HS-5 (cell line): ENCODE measurements around the gene SELENOO.
"Not testable (repeated sequence)": the region's sequence is repeated elsewhere in the genome, so short reads cannot be mapped to it uniquely, and the experiment has no call there.

Source experiments
- DNase-seq: peaks from one replicate; pipeline ENCODE4 v3.0.0-alpha.2; 2012; ENCODE audit warnings: low read depth

Gene SELENOO

DNA sequence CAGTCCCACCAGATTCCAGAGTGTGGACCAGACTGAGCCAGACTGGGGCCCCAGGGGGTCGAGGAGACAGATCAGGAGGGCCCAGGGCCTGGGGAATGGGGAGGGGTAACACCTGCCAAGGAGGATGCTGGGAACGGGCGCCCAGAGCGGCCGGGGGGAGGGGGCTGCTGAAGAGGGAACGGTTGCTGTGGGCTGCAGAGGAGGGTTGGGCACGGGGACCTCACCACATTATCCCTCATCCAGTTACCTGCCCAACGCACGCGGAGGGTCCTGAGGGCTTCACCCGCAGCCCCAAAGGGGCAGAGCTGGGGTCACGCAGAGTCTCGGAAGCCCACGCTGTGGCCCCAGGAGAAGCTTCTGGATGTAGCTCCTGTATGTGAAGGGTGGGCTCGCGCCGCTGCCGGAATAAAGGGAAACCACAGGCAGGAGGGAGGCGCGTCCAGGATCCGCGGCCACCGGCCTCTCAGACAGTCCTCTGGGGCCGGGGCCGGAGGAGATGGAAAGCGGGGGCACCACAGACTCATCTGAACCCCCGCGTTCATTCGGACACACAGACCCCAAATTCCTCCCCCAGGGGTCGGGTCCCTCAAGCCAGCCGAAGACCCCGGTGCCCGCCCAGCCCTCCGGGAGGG, 866 bp upstream of the SELENOO start:
- DNase-seq, result no peak

DNA sequence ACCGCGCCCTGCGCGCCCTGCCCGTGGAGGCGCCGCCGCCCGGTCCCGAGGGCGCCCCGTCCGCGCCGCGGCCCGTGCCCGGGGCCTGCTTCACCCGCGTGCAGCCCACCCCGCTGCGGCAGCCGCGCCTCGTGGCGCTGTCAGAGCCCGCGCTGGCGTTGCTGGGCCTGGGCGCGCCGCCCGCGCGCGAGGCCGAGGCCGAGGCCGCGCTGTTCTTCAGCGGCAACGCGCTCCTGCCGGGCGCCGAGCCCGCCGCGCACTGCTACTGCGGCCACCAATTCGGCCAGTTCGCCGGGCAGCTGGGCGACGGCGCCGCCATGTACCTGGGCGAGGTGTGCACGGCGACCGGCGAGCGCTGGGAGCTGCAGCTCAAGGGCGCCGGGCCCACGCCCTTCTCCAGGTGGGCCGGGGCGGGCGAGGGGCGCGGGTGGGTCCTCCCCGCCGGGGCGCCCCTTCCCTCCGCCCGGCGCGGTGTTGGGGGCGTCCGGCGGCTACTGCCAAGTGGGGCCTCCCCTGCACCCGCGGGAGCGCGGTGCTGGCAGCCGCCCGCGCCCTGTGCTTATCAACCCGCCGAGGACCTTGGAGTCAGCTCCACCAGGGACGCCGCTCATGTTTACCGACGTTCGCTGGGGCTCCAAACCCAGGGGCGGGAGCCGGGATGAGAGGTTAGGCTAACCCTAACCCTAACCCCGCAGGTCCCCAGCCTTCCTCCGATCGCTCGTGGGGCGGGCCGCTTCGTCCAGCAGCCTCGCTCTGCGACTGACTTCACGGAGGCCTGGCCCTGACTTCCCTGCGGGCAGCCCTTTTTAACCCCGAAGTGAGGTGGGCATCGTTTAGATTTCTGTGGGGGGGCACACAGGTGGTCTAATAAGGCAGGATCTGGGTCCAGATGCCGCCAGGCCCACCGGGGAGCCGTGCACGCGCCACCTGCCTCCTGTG, 649 bp downstream of the SELENOO start:
- no peak for DNase-seq

DNA sequence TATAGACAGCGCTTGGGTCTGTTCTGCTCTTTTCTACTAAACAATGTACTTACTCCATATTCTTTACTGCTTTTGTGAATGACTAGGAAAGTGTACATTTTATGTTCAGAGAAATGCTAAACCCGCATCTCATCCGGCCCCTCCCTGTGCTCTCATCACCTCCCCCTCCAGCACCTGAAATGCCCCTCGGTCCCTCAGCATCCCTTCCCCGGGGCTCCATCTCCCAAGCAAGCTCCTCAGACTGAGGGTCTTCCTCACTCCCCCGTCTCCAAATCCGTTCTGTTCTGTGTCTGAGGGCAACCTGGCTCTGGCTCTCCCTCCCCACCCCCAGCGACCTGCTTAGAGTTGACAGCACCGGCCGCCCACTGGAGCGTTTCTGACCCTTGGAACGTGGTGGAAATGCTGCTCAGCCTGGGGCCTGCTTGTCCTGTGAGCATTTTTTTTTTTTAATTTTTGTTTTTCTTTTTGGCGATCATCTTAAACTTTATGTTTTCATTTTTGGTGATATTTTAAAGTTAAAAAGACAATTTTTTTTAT, 1.4 kb downstream of the SELENOO start:
- DNase-seq, result no peak

DNA sequence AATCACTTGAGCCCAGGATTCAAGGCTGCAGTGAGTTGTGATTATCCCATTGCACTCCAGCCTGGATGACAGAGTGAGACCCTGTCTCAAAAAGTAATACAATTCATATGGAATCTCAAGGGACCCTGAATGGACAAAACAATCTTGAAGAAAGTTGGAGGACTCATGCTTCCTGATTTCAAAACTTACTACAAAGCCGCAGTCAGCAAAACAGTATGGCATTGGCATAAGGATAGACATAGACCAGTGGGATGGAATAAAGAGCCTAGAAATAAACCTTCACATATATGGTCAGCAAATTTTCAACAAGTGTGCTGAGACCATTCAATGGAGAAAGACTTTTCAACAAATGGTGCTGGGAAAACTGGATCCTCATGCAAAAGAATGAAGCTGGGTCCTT, 2.5 kb downstream of the SELENOO start:
- no peak for DNase-seq

GRCh38 chr22:50204571-50204970, 3.8 kb downstream of the SELENOO start:
- DNase-seq, result no peak

- not testable (repeated sequence) for DNase-seq
Observed at GRCh38 chr22:50204998-50205397, 4.2 kb downstream of the SELENOO start.

DNA sequence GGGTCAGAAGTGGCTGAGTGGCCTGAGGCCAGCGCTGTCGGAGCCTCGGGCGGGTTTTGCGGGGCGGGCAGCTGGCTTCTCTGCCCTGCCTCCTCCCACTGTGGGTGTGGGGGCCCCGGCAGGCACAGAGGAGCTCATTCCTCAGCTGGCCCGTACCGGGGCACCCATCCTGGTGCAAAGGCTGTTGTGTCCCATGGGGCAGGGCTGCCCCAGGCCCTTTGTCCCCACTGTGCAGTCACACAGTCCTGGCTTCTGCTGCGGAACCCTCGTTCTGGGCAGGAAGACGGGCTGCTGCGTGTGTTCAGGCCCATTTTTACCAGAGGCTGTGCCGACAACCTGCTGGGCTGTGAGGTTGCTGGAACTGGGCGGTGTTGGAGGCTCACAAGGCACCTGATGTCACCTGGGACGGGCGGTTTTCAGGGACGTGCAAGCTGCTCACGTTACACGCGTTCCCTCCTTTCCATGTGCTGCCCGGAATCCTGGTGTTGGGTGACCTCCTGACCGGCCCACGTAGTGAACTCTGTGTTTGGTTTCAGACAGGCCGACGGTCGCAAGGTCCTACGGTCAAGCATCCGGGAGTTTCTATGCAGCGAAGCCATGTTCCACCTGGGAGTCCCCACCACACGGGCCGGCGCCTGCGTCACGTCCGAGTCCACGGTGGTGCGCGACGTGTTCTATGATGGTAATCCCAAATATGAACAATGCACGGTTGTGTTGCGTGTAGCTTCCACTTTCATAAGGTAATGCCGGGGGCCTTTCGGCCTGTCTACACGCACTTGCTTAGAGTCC, 5.2 kb downstream of the SELENOO start:
- no peak for DNase-seq

GRCh38 chr22:50206599-50206998, 5.8 kb downstream of the SELENOO start:
- DNase-seq, result no peak

- DNase-seq, result no peak
Observed at GRCh38 chr22:50207383-50208140, 6.8 kb downstream of the SELENOO start.

DNA sequence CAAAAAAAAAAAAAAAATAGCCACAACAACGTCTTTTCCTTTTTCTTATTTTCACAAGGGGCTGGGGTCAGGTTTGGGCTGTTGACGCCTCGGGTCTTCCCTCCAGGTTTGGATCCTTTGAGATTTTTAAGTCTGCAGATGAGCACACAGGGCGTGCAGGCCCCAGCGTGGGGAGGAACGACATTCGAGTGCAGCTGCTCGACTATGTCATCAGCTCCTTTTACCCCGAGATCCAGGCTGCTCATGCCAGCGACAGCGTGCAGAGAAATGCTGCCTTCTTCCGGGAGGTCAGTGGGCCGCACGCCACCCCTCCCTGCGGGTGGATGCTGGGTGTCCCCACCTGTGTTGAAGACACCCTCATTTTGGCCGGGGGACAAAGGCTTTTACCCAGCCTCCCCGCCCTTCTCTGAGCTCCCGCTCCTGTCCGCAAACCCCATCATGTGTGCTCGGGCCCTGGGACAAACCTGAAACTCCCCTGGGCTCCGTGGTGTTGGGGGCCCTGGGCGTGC, 7.7 kb downstream of the SELENOO start:
- DNase-seq, result no peak

- no peak for DNase-seq
Observed at GRCh38 chr22:50208939-50209892, 8.4 kb downstream of the SELENOO start.

DNA sequence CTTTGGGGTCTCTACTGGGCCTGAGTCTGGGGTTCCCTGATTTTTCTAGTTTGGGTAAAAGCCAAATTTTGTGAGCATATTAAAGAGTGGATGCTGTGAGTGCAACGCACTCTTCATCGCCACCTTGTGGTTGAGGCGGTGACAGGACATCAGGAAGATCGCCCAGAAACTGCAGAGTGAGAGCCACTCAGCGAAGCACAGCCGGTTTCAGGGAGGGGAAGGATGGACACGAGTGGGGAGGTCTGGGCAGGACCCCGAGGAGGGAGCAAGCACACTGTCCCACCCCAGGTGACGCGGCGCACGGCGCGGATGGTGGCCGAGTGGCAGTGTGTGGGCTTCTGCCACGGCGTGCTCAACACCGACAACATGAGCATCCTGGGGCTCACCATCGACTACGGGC, 9.1 kb downstream of the SELENOO start:
- peak; percentile 19 for DNase-seq

DNA sequence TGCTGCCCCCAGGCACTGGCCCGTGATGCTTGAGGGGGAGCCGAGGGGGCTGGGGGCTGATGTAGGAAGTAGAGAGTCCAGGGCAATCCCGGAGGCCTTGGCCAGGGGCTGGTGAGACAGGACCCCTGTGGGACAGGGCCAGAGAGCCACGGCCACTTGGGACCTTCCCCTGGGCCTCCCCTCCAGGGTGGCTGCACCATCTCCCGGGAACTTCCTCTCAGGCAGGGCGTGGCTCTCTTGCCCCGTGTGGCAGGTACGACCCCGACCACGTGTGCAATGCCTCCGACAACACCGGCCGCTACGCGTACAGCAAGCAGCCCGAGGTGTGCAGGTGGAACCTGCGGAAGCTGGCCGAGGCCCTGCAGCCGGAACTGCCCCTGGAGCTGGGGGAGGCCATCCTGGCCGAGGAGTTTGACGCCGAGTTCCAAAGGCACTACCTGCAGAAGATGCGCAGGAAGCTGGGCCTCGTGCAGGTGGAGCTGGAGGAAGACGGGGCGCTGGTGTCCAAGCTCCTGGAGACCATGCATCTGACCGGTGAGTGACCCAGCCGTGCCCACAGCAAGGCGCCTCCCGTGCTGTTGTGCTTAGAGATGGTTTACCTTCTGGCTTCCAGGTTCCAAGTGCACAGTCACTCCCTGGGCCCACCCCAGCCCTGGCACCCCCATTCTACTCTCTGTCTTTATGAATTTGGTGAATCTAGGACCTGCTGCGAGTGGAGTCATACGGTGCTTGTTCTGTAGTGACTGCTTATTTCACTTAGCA, 9.7 kb downstream of the SELENOO start:
- no peak for DNase-seq

DNA sequence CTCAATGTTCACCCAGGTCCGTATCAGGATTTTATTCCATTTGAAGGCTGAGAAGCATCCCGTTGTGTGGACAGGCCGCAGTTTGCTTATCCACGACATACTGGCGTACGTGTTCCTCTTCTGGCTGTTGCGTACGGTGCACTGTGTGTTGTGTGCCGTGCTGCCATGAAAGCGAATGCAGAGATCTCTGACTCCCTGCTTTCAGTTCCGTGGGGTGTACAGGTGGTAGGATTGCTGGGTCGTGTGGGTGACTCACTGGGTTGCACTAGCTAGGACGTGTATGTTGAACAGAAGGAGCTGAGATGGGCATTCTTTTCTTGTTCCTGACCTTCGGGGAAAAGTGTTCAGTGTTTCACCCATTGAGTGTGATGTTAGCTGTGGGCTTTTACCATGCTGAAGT, 10.3 kb downstream of the SELENOO start:
- no peak for DNase-seq

DNA sequence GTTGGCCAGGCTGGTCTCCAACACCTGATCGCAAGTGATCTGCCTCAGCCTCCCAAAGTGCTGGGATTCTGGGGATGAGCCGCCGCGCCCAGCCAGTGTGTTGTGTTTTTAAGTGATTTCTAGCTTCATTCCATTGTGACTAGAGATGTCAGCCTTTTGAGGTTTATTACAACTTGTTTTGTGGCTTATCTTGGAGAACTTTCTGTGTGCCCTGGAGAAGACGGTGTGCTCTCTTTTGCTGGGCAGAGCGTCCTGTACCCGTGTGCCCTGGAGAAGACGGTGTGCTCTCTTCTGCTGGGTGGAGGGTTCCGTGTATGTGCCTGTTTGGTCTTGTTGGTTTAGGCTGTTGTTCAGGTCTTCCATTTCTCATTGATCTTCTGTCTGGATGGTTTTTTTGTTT, 12.5 kb downstream of the SELENOO start:
- no peak for DNase-seq

DNA sequence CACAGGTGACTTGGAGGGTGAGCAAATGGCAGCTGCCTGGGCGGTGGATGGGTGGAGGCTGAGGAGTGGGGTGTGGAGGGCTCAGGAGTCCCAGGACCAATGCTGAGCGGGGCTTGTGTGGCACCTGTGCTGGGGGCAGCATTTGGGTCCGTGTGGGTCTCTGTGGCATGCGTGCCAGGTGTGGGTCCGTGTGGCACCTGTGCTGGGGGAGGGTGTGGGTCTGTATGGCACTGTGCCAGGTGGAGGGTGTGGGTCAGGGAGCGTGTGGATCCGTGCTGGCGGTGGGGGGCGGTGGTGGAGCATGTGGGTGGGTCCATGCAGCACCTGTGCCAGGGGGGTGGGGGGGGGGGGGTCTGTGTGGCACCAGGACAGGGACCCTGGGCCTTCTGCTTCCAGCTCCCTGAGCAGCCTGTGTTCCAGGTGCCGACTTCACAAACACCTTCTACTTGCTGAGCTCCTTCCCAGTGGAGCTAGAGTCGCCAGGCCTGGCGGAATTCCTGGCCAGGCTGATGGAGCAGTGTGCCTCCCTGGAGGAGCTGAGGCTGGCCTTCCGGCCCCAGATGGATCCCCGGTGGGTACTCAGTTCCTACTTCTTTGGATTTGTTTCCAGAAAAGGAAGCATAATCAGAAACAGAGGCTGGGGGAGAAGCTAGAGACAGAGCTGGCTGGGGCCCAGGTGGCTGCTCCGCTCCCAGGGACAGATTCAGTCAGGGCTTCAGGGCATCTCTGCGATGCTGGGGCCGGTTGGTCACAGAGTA, 14.7 kb downstream of the SELENOO start:
- no peak for DNase-seq

DNA sequence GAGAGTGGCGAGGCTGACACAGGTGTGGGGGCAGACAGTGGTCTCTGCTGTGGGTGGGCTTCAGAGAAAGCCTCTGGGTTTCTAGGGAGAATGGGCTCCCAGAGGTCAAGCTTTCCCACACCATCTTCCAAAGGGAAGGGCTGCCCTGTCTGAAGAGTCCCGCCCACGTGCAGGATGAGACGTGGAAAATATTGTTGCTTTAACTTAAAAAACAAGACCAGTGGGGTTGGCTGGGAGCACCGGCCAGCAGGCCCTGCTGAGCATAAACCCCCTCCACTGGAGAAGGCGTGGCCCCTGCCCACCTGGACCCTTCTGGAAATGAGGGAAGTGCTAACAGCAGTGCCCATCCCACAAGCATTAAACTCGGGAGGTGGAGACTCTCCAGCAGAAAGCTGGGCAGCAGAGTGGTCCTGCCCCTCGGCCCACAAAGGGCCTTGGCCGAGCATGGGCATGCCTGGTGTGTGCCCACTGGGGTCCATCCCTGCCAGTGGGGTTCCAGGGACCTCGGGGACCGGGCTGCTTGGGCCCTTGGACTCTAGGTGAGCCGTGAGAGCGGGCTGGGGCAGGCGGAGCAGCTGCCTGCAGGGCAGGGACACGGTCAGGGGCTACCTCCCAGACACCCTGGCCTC, 15.4 kb downstream of the SELENOO start:
- no peak for DNase-seq
